SK-N-SH (cell line): ENCODE results near the gene RANBP10.

Source experiments
- CHD2 ChIP-seq: fragments of 150-350 bp; IDR thresholded peaks from 2 replicates; pipeline ENCODE4 v1.6.1; 2018; ENCODE audit warnings: low read length; ENCODE audit not compliant: partially characterized antibody
- ELF1 ChIP-seq: IDR thresholded peaks from 2 replicates; pipeline ENCODE4 v1.4.0; 2012
- EP300 ChIP-seq, 2 experiments: IDR thresholded peaks; 2 replicates each; pipeline versions ENCODE4 v1.4.0 to v1.6.1; 2012; ENCODE audit warnings: borderline replicate concordance in 1 of 2, low read depth in 1 of 2, low read length in 1 of 2
- EZH2phosphoT487 ChIP-seq: fragments of 200-600 bp; sonication (generic); IDR thresholded peaks from 2 replicates; pipeline ENCODE4 v1.6.1; 2017; ENCODE audit warnings: low read depth, mixed run types, mild to moderate bottlenecking, antibody characterized with exemption, moderate library complexity, borderline replicate concordance
- FOSL2 ChIP-seq: IDR thresholded peaks from 2 replicates; pipeline ENCODE4 v1.4.0; 2012; ENCODE audit warnings: low read depth, mild to moderate bottlenecking, moderate library complexity, borderline replicate concordance
- FOXM1 ChIP-seq: IDR thresholded peaks from 2 replicates; pipeline ENCODE4 v1.4.0; 2012; ENCODE audit warnings: low read depth, mild to moderate bottlenecking
- GABPA ChIP-seq: IDR thresholded peaks from 2 replicates; pipeline ENCODE4 v1.4.0; 2012; ENCODE audit warnings: low read depth, mild to moderate bottlenecking
- POLR2AphosphoS5 ChIP-seq: IDR thresholded peaks from 2 replicates; pipeline ENCODE4 v1.6.1; 2012; ENCODE audit warnings: low read depth, low read length
- TEAD4 ChIP-seq: IDR thresholded peaks from 2 replicates; pipeline ENCODE4 v1.4.0; 2012; ENCODE audit warnings: mild to moderate bottlenecking, borderline replicate concordance; ENCODE audit not compliant: insufficient read depth
- TF ChIP-seq, protein P1 (sequence below): fragments of 200-600 bp; sonication (generic); IDR thresholded peaks from 2 replicates; pipeline ENCODE4 v1.6.1; 2017; ENCODE audit warnings: antibody characterized with exemption, mild to moderate bottlenecking, moderate library complexity
- TF ChIP-seq, protein P2 (sequence below): IDR thresholded peaks from 2 replicates; pipeline ENCODE4 v1.4.0; 2012; ENCODE audit warnings: low read depth

DNA sequence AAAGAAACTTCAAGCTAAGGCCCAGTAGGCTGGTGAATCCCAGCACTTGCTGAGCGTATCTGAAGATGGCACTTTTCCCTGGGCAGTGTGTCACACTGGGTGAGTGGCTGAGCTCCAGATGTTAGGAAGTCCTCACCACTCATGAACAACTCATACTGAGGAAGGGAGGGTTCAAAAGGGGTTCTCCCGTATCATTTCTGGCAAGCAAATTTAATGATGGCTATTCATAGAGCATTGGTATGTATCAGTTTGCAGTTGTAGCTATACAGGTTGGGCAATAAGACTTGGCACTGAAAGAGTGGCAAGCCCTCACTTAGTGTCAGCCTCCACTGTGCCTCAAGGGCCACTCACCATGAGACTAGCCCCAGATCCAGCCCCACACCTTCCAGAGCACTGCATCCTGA, 98.0 kb downstream of the RANBP10 start:
- TF ChIP-seq, protein P1, sequence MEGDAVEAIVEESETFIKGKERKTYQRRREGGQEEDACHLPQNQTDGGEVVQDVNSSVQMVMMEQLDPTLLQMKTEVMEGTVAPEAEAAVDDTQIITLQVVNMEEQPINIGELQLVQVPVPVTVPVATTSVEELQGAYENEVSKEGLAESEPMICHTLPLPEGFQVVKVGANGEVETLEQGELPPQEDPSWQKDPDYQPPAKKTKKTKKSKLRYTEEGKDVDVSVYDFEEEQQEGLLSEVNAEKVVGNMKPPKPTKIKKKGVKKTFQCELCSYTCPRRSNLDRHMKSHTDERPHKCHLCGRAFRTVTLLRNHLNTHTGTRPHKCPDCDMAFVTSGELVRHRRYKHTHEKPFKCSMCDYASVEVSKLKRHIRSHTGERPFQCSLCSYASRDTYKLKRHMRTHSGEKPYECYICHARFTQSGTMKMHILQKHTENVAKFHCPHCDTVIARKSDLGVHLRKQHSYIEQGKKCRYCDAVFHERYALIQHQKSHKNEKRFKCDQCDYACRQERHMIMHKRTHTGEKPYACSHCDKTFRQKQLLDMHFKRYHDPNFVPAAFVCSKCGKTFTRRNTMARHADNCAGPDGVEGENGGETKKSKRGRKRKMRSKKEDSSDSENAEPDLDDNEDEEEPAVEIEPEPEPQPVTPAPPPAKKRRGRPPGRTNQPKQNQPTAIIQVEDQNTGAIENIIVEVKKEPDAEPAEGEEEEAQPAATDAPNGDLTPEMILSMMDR = no peak
- TF ChIP-seq FOXM1 (no peak), EP300 (IDR thresholded peaks at IDR 0.05; ENCODE audit: borderline replicate concordance in 1 of 2, low read depth in 1 of 2, low read length in 1 of 2) (no peak), GABPA (no peak), TEAD4 (no peak), FOSL2 (no peak), CHD2 (no peak), EZH2phosphoT487 (no peak), POLR2AphosphoS5 (no peak), ELF1 (no peak)
- TF ChIP-seq, protein P2, sequence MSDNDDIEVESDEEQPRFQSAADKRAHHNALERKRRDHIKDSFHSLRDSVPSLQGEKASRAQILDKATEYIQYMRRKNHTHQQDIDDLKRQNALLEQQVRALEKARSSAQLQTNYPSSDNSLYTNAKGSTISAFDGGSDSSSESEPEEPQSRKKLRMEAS = no peak
